Stimulated activated CD4-positive, alpha-beta T cell treated with anti-CD3 and anti-CD28 coated beads, Interleukin-4, amount 100 ng/mL, for 48 hours (primary cell): ENCODE results near the gene MS4A8.
"Not testable (repeated sequence)": the region's sequence is repeated elsewhere in the genome, so short reads cannot be mapped to it uniquely, and the experiment has no call there.

Experiments used
- DNase-seq, 2 donors: peaks; one replicate each; pipeline ENCODE4 v3.0.0-alpha.2; 2020; ENCODE audit warnings: low read depth in 2 of 2

Gene MS4A8

DNA sequence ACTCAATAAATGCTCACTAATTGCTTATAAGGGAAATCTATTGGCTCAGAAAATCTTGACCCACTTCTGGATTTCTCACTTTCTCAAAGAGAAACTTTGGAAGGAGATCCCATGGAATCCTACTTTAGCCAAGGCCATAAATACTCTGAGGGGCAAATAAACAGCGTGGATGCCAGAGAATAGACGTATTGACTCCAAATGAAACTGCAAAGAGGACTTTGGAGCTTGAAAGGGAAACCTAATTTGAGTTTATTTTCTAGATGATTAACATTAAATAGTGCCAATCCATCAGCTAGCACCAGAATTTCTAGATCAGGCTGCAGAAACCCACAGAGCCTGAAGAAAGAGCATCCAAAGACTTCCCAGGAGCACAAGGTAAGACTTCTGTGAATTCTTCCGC lies 25.0 kb downstream of the MS4A8 start, which contains the start of gene MS4A18:
TSS of gene MS4A18 (plus strand) at position 301 of the 400 bp plus-strand sequence.
- DNase-seq, result no peak

DNA sequence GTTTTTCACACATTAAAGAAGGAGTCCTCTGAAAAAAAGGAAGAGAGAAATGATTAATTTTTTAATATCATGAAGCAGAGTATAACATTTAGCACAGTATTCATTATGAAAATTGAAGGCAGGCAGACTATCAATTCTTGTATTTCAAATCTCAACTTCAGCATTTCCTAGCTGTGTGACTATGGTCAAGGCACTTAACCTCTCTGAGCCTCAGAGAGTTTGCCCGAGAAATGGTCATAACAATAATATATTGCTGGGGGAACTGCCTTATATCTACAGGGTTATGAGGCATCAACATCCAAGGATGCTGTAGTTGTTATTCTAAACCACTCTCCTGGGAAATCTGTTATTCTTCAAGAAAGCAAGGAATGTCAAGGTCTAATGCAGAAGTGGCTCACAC lies 26.2 kb downstream of the MS4A8 start:
- no peak for DNase-seq

DNA sequence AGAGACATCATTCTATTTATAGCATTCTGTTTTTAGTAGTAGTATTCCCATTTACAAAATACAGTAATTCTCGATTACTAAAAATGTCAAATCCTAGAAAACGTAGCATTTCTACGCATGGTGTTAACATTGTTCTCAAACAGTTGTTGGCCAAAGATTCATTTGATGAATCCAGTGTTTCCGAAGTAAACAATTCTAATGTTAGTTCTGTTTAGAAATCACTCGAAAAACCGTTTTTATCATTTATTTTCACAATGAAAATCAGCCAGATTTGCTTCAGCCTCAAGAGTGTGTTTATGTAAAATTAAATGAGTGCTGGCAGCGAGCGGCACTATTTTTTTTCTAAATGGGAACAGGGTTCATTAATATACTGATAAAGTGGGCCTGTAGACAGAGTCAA lies 32.2 kb downstream of the MS4A8 start:
- DNase-seq, result no peak

GRCh38 chr11:60734279-60734678 lies 34.9 kb downstream of the MS4A8 start:
- no peak for DNase-seq

GRCh38 chr11:60739114-60739513 lies 39.7 kb downstream of the MS4A8 start:
- no peak for DNase-seq

GRCh38 chr11:60740573-60740972 lies 41.2 kb downstream of the MS4A8 start:
- DNase-seq, result no peak

GRCh38 chr11:60741421-60741820 lies 42.0 kb downstream of the MS4A8 start:
- DNase-seq, result no peak

- no peak for DNase-seq
Measured at GRCh38 chr11:60743058-60743457, 43.6 kb downstream of the MS4A8 start.

DNA sequence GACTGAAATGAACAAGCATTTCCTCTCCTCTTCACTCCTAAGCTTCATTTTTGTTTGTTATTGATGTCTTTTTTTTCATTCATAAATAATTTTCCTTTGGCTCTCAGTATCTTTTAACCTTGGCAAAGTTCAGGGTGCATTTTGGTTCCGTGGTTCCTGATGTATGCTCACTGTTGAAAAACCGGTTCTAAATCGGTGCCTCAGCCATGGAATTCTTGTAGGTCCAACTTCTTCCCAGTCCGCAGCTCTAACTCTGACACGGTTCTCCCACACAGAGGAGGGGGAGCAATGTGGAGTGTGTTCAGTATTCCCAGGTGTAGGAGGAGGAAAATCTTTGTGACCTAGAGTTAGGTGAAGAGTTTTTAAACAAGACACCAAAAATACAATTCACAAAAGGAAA lies 44.7 kb downstream of the MS4A8 start:
- no peak for DNase-seq

DNA sequence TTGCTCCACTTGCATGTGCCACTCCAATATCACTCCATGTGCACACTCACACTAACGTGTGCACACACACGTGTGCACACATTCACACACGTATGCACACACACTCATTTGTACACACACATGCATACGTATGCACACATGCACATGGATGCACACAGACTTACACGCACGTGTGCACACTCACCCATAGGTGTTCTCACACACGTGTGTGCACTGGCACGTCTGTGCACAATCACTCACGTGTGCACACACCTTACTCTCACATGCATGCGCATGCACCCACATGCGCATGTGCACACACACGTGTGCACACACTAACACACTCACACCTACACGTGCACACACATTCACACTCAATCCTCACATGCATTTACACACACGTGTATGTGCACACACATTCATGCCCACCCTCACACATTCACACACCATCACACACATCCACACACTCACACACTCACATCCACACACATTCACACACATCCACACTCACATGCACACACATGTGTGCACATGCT lies 48.0 kb downstream of the MS4A8 start:
- no peak for DNase-seq

DNA sequence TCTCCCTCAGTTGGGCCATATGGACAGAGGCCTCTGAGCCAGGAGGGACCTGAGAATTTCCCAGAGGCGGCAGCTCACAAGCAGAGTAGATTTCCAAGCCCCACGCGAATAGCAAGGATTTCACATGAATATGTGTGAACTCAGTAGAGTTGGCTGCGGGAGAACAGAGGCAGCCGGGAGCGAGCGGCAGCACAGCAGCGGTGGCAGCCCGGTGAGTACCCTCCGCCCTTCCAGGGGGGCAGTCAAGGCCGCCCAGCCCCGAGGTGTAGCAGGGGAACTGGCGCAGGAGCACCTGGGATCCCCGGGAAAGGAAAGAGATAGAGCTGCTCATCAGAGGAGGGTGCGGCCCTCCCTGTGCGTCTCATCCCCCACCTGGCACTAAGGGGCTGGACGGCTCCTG lies 48.8 kb downstream of the MS4A8 start:
- no peak for DNase-seq

- DNase-seq, result no peak
Measured at GRCh38 chr11:60748821-60749220, 49.4 kb downstream of the MS4A8 start.

GRCh38 chr11:60750911-60751310 lies 51.5 kb downstream of the MS4A8 start:
- no peak for DNase-seq

DNA sequence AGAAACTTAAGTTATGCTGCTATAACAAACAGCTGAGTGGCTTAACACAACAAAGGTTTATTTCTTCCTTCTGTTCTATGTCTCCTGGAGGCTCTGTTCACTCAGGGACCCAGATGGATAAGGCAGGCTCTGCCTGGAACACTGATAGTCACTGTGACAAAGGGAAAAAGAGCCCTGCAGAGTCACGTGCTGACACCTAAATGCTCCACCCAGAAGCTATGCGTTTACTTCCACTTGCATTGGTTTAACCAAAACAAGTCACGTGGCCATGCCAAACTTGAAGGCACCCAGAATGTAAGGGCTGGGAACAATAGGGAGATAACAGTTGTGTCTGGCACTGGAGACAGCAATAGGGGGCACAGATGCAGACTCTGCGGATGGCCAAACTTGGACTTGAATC lies 53.9 kb downstream of the MS4A8 start:
- DNase-seq, result no peak

- DNase-seq, result no peak
Measured at GRCh38 chr11:60754887-60755286, 55.5 kb downstream of the MS4A8 start.

DNA sequence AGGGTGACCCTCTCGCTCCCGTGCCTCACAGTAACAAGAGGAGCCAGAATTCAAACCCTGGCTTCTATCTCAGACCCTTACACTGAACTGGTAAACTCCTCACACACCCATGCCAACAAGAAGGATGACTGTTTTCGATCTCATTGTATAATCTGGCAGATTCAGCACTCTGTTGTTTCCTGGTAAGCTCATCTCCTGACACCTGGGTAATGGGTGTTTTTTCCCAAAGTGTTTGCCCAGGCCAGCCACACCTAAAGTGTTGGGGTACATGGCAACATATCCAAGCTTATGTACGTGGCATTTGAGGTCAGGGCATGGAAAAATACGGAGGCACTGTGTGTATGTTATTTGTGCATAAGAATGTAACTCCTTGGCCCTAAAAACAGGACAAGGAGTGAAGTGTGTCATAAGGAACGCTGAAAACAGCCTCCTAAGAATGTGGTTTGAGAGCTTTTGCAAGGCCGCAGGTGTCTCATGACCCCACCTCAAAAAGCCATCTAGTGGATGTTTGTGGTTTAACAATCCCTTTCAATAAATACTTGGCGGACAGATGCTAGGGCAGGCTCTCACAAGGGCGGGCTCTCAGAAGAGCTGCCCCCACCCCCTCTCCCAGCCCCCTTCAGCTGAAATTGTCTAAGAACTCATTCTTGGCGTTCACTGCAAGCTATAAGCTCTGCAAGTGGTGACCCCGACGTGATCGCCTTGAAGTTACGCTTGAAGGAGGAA lies 57.1 kb downstream of the MS4A8 start, which contains the start of gene MS4A15:
TSS of gene MS4A15 (plus strand) at position 561 of the 726 bp plus-strand sequence. CDS start 6,867 bp downstream, outside the sequence.
- no peak for DNase-seq

- DNase-seq, result no peak
Measured at GRCh38 chr11:60757231-60757800, 57.9 kb downstream of the MS4A8 start.

- not testable (repeated sequence) for DNase-seq
Measured at GRCh38 chr11:60758671-60759070, 59.3 kb downstream of the MS4A8 start.

DNA sequence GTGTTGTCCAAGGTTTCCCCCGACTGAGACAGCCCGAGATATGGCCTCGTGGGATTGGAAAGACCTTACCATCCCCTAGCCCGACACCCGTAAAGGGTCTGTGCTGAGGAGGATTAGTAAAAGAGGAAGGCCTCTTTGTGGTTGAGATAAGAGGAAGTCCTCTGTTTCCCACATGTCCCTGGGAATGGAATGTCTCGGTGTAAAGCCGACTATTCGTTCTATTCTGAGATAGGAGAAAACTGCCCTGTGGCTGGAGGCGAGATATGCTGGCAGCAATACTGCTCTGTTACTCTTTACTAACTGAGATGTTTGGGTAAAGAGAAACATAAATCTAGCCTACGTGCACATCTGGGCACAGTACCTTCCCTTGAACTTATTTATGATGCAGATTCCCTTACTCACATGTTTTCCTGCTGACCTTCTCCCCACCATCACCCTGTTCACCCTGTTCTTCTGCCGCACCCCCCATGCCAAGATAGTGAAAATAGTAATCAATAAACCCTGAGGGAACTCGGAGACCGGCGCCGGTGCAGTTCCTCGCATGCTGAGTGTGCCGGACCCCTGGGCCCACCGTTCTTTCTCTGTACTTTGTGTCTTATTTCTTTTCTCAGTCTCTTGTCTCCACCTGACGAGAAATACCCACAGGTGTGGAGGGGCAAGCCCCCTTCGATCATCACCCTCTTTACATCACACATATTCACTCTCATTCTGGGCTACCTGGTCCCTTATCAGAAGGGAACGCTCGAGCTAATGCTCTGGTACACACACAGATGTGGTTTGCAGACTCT lies 60.2 kb downstream of the MS4A8 start:
- DNase-seq, result not testable (repeated sequence)

- DNase-seq, result no peak
Measured at GRCh38 chr11:60761436-60762190, 62.2 kb downstream of the MS4A8 start.

- no peak for DNase-seq
Measured at GRCh38 chr11:60762851-60763691, 63.7 kb downstream of the MS4A8 start.
